Naive B cell (primary cell): ENCODE data around the gene SSBP4. TPM values are rescaled to one million over a fixed set of nuclear protein-coding genes. Genes with fewer than 3 reads are reported as not detected.
"Not testable (repeated sequence)": the region's sequence is repeated elsewhere in the genome, so short reads cannot be mapped to it uniquely, and the experiment has no call there.

Source experiments
- ATAC-seq, 2 donors: fragments of 150-1000 bp; cut with Tn5 transposase; 2 replicates each; pipeline ENCODE4 v1.10.0; 2021; ENCODE audit warnings: low read depth in 2 of 2, mild to moderate bottlenecking in 2 of 2, moderate library complexity in 2 of 2
- DNase-seq: peaks from one replicate; pipeline ENCODE4 v3.0.0; 2022
- H3K27ac Mint-ChIP-seq, 6 donors: one replicate each; pipeline ENCODE4 v1.8.0; 2020 to 2022; ENCODE audit warnings: mild to moderate bottlenecking in 6 of 6, mixed read lengths in 6 of 6, moderate library complexity in 5 of 6, inconsistent platforms in 2 of 6
- H3K27me3 Mint-ChIP-seq, 3 donors: one replicate each; pipeline ENCODE4 v1.8.0; 2021 to 2022; ENCODE audit warnings: mixed read lengths in 3 of 3, mild to moderate bottlenecking in 1 of 3
- H3K36me3 Mint-ChIP-seq, 2 donors: one replicate each; pipeline ENCODE4 v1.8.0; 2020 to 2022; ENCODE audit warnings: mixed read lengths in 2 of 2, inconsistent platforms in 1 of 2, mild to moderate bottlenecking in 1 of 2
- H3K4me1 Mint-ChIP-seq, 3 donors: one replicate each; pipeline ENCODE4 v1.8.0; 2020 to 2022; ENCODE audit warnings: mixed read lengths in 3 of 3, inconsistent platforms in 1 of 3, mild to moderate bottlenecking in 1 of 3, moderate library complexity in 1 of 3
- H3K4me3 Mint-ChIP-seq, 8 donors: one replicate each; pipeline ENCODE4 v1.8.0; 2020 to 2022; ENCODE audit warnings: mild to moderate bottlenecking in 8 of 8, mixed read lengths in 8 of 8, moderate library complexity in 8 of 8, inconsistent platforms in 2 of 8
- H3K9me3 Mint-ChIP-seq, 7 donors: one replicate each; pipeline ENCODE4 v1.8.0; 2020 to 2022; ENCODE audit warnings: mixed read lengths in 7 of 7, mild to moderate bottlenecking in 5 of 7, inconsistent platforms in 2 of 7, moderate library complexity in 1 of 7
- polyA plus RNA-seq, 6 donors: library from polyadenylated mRNA; unstranded; fragments of 300-500 nt; fragmentation: Illumina TruSeq; gene quantifications; one replicate each; pipeline ENCODE4 v1.2.3, GENCODE V29; 2021; ENCODE audit warnings: low read depth in 6 of 6

Gene SSBP4
- polyA plus RNA-seq, 6 donors from 2014 or later = 54.7 to 78.0 (median 61.8) TPM

DNA sequence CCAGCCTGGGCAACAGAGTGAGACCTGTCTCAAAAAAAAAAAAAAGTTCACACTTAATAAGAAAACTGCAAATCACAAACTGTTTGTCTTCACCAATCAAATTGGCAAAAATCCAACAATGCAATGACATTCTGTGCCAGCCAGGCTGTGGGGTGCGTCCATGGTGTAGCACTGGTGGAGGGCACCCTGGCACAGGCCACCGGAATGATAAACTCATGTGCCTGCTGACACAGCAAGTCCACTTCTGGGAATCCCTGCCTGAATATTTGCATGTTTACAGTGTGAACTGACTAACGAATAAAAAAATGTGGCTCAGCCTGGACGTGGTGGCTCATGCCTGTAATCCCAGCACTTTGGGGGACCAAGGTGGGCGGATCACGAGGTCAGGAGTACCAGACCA, 20.2 kb upstream of the SSBP4 start:
- Mint-ChIP-seq H3K4me1 (peaks cover 33 to 72% (median 51%) of the 10 kb centered on the region in 3 donors), H3K36me3 (no peaks in the 10 kb centered on the region), H3K27me3 (no peaks in the 10 kb centered on the region), H3K27ac (no peak overlapping the region), H3K4me3 (peak overlapping the region in 2 of 8 donors; percentile 37 to 59), H3K9me3 (no peaks in the 10 kb centered on the region)
- ATAC-seq = no peak
- DNase-seq = no peak

DNA sequence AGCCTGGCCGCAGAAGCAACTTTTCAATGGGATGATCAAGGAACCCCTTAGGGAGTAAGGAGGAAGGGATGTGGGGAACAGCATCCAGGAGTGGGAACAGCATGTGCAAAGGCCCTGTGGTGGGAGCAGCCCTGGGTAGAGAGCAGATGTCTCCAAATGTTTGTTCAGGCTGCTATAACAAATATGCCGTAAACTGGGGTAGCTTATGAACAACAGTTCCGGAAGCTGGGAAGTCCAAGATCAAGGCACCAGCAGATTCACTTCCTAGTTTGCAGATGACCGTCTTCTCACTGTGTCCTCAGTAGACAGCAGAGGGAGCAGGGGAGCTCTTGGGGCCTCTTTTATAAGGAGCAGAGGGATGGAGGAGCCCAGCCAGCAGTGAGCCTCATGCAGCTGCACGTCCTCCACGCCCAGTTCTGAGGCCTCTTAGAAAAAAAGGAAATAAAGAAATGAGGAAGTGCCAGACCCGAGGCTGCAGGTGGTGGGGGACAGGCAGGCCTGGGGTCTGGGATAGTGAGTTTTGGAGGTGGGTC, 17.6 kb upstream of the SSBP4 start:
- peak; percentile 68 to 76 for ATAC-seq
- peak overlapping the region; percentile 47 to 98 (median 90) for H3K27ac Mint-ChIP-seq
- H3K36me3 Mint-ChIP-seq = no peaks in the 10 kb centered on the region
- no peaks in the 10 kb centered on the region for H3K9me3 Mint-ChIP-seq
- H3K4me3 Mint-ChIP-seq = peak overlapping the region in 7 of 8 donors; percentile 36 to 91 (median 78)
- peaks cover 31 to 49% (median 41%) of the 10 kb centered on the region in 3 donors for H3K4me1 Mint-ChIP-seq
- DNase-seq = no peak
- H3K27me3 Mint-ChIP-seq = no peaks in the 10 kb centered on the region

DNA sequence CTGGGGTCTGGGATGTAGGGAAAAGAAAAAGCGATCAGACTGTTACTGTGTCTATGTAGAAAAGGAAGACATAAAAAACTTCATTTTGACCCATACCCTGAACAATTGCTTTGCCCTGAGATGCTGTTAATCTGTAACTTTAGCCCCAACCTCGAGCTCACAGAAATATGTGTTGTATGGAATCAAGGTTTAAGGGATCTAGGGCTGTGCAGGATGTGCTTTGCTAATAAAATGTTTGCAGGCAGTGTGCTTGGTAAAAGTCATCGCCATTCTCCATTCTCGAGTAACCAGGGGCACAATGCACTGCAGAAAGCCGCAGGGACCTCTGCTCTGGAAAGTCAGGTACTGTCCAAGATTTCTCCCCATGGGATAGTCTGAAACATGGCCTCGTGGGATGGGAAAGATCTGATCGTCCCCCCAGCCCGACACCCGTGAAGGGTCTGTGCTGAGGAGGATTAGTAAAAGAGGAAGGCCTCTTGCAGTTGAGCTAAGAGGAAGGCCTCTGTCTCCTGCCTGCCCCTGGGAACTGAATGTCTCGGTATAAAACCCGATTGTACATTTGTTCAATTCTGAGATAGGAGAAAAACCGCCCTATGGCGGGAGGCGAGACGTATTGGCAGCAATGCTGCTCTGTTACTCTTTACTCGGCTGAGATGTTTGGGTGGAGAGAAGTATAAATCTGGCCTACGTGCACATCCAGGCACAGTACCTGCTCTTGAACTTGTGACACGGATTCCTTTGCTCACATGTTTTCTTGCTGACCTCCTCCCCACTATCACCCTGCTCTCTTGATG, 16.5 kb upstream of the SSBP4 start:
- not testable (repeated sequence) for H3K9me3 Mint-ChIP-seq, DNase-seq, ATAC-seq, H3K36me3 Mint-ChIP-seq, H3K27me3 Mint-ChIP-seq
- H3K27ac Mint-ChIP-seq = peak overlapping the region in 5 of 6 donors; percentile 81 to 98 (median 95)
- H3K4me1 Mint-ChIP-seq = peaks cover 24 to 44% (median 35%) of the 10 kb centered on the region in 3 donors
- peak overlapping the region in 7 of 8 donors; percentile 60 to 90 (median 69) for H3K4me3 Mint-ChIP-seq

DNA sequence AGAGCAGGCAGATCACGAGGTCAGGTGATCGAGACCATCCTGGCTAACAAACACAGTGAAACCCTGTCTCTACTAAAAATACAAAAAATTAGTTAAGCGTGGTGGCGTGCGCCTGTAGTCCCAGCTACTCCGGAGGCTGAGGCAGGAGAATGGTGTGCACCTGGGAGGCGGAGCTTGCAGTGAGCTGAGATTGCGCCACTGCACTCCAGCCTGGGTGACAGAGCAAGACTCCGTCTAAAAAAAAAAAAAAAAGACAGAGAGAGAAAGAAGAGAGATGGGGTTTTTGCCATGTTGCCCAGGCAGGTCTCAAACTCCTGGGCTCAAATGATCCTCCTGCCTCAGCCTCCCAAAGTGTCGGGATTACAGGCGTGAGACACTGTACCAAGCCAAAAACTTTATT, 13.4 kb upstream of the SSBP4 start:
- not testable (repeated sequence) for H3K27me3 Mint-ChIP-seq, DNase-seq

DNA sequence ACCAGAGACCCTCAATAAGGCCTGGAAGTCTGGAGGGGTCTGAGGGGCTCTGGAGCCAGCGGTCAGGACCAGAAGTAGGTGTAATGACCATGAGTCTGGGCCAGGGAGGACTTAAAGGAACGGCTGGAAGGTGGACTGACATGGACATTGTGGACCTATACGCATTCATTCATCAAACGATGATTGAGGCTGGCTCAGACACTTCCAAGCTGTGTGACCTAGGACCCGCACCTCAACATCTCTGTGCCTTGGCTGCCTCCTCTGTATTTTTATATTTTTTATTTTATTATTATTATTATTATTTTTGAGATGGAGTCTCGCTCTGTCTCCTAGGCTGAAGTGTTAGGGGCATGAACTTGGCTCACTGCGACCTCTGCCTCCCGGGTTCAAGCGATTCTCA, 12.4 kb upstream of the SSBP4 start:
- Mint-ChIP-seq H3K27ac (no peak overlapping the region), H3K4me3 (no peak overlapping the region), H3K4me1 (peaks cover 28 to 48% (median 34%) of the 10 kb centered on the region in 3 donors), H3K36me3 (no peaks in the 10 kb centered on the region), H3K9me3 (no peaks in the 10 kb centered on the region), H3K27me3 (peaks cover 0 to 10% (median 9%) of the 10 kb centered on the region in 3 donors)
- no peak for ATAC-seq
- no peak for DNase-seq

More for the DNA sequence above, 13.4 kb upstream of the SSBP4 start:
- peaks cover 31 to 55% (median 43%) of the 10 kb centered on the region in 3 donors for H3K4me1 Mint-ChIP-seq
- not testable (repeated sequence) for H3K27ac Mint-ChIP-seq, H3K9me3 Mint-ChIP-seq, H3K4me3 Mint-ChIP-seq, ATAC-seq, H3K36me3 Mint-ChIP-seq

DNA sequence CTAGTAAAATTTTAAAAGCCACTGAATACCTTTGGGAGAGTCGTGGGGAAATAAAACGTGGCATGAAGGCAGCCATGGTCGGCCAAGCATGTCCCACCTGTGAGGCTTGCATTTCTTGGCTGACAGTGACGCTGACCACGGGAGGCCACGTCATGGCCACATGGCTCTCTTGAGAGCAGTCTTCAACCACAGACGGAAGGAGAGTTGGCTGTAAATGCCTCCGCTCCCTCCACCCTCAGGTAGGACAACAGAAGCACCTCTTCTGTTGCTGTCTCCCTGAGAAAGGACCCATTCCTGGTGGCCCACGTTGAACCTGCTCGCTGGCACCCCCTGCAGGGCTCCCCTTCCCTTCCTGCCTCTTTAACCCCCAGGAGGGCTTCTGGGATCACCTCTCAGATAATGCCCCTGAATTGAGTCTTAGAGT, 11.1 kb upstream of the SSBP4 start:
- Mint-ChIP-seq H3K36me3 (no peaks in the 10 kb centered on the region), H3K27me3 (peaks cover 8 to 23% (median 11%) of the 10 kb centered on the region in 3 donors), H3K4me3 (peak overlapping the region in 3 of 8 donors; percentile 26 to 88 (median 36)), H3K9me3 (no peaks in the 10 kb centered on the region), H3K4me1 (peaks cover 16 to 35% (median 21%) of the 10 kb centered on the region in 3 donors), H3K27ac (peak overlapping the region; percentile 56 to 98 (median 86))
- peak; percentile 89 to 92 for ATAC-seq
- peak; percentile 68 for DNase-seq

DNA sequence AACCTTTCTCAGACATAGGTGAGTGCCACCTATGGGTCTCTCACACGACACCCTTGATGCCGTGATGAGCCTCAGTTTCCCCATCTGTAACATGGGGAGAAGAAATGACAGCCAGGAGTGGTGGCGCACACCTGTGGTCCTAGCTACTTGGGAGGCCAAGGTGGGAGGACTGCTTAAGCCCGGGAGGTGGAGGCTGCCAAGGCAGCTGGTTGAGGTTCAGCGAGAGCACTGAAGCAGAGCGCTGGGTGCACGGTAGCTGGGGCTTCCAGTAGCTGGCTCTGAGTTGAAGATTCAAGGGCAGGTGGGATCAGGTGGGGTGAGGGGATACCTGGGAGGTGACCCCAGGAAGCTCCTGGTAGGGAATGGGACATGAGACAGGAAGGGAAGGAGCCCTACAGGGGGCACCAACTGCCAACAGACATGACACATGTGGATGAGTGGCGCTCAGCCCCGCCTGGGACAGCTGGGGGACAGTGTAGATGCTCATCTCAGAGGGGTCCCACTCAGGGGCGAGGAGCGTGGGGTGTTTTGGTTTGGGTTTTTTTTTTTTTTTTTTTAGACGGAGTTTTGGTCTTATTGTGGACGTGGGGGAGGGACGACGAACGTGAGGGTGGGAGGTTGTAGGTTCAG, 6.5 kb upstream of the SSBP4 start:
- H3K36me3 Mint-ChIP-seq = no peaks in the 10 kb centered on the region
- H3K9me3 Mint-ChIP-seq = no peaks in the 10 kb centered on the region
- DNase-seq (no peak), ATAC-seq (no peak)
- H3K27me3 Mint-ChIP-seq = peaks cover 33 to 64% (median 46%) of the 10 kb centered on the region in 3 donors
- H3K4me1 Mint-ChIP-seq = peaks cover 29 to 47% (median 47%) of the 10 kb centered on the region in 3 donors
- peak overlapping the region in 1 of 8 donors; percentile 42 for H3K4me3 Mint-ChIP-seq
- no peak overlapping the region for H3K27ac Mint-ChIP-seq

DNA sequence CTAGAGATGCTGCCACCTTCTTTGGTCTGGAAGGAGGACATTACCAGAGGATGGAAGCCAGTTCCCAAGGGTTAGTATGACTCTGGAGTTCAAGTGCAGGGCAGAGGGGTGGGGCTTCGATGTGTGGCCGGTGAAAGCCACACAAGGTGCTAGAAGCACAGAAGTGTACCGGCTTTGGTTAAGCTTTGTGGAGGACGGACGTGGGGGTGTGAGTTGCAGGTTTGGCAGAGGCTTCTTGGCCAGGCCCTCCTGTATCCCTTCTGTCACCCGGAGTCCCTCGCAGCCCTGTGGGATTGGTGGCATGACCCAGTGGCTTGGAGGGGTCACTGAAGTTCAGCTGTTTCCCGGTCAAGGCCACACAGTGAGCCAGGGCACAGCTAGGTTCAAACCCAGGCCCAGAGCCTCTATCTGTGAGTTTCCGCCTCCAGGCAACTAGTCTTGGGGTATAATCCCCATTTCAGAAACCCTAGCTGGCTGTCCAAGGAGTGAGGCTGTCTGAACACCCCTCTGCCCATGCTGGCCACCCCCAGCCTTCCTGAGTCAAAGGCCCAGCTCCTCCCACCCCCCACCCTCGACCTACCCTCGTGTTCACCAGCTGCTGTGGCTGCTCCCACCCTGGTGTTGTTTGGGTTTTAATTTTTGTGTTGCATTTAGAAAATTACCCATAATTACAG, 4.6 kb upstream of the SSBP4 start:
- no peak for ATAC-seq
- peak overlapping the region in 1 of 6 donors; percentile 21 for H3K27ac Mint-ChIP-seq
- H3K9me3 Mint-ChIP-seq = no peaks in the 10 kb centered on the region

DNA sequence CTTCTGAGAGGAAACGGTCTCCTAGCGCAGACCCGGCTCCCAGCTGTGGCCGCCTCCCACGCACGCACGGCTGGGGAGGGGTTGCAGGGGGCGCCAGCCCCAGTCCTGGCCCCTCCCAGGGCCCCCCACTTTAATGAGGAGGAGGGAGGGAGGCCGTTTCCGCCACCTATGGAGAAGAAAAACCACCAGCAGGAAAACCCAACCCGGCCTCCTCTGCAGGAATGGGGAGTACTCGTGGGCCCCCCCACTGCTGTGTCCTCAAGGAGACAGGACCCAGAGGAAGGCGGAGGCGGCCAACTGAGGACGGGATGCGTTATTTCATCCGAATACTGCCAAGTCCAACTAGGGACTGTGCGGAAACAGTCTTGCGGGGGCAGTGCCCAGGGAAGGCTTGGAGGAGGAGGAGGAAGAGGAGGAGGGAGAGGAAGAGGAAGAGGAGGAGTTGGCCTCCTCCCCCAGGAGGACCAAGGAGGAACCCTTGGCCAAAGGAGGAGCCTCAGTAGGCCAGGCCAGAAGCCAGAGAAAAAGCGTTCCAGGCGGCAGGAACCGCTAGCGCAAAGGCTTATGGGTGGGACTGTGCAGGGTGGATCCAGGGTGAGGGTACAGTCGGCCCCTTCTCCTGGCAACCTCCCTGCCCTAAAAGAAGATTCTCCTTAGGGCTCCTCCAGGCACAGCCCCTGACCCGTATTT, 3.9 kb upstream of the SSBP4 start:
- peak overlapping the region in 1 of 6 donors; percentile 54 for H3K27ac Mint-ChIP-seq
- no peak for ATAC-seq

More for the DNA sequence above, 4.6 kb upstream of the SSBP4 start:
- Mint-ChIP-seq H3K4me3 (peak overlapping the region in 2 of 8 donors; percentile 25 to 56), H3K4me1 (peaks cover 33 to 51% (median 43%) of the 10 kb centered on the region in 3 donors), H3K27me3 (peaks cover 43 to 77% (median 54%) of the 10 kb centered on the region in 3 donors), H3K36me3 (no peaks in the 10 kb centered on the region)
- DNase-seq = no peak

DNA sequence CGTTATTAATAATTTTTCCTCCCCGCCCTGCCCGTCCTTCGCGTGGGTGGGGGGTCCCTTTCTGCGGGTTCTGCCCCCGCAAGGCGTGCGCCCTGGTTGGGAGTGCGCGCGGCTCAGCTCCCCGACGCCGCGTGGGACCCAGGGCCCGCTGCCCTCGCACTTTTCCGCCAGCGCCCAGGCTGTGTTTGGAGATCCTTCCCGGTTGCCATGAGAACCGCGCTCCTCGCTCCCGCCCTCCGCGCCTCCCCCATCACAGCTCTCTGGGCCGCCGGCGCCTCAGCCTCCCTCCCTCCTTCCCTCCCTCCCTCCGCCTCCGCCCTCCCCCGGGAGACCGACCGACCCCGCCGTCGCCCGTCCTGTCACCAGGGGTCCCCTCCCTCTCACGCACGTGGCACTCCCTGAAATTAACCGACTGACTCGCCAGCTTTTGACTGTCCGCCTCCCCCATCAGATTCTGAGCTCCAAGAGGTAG, 2.4 kb upstream of the SSBP4 start:
- Mint-ChIP-seq H3K27me3 (peaks cover 33 to 73% (median 54%) of the 10 kb centered on the region in 3 donors), H3K4me3 (peak overlapping the region; percentile 66 to 90 (median 74)), H3K36me3 (no peaks in the 10 kb centered on the region), H3K4me1 (peaks cover 38 to 60% (median 54%) of the 10 kb centered on the region in 3 donors), H3K27ac (peak overlapping the region in 4 of 6 donors; percentile 26 to 87 (median 60)), H3K9me3 (no peaks in the 10 kb centered on the region)
- ATAC-seq (peak; percentile 6 to 18), DNase-seq (no peak)

More for the DNA sequence above, 3.9 kb upstream of the SSBP4 start:
- Mint-ChIP-seq H3K27me3 (peaks cover 43 to 82% (median 54%) of the 10 kb centered on the region in 3 donors), H3K9me3 (no peaks in the 10 kb centered on the region), H3K4me3 (peak overlapping the region in 3 of 8 donors; percentile 55 to 76 (median 71)), H3K4me1 (peaks cover 35 to 55% (median 45%) of the 10 kb centered on the region in 3 donors), H3K36me3 (no peaks in the 10 kb centered on the region)
- no peak for DNase-seq

DNA sequence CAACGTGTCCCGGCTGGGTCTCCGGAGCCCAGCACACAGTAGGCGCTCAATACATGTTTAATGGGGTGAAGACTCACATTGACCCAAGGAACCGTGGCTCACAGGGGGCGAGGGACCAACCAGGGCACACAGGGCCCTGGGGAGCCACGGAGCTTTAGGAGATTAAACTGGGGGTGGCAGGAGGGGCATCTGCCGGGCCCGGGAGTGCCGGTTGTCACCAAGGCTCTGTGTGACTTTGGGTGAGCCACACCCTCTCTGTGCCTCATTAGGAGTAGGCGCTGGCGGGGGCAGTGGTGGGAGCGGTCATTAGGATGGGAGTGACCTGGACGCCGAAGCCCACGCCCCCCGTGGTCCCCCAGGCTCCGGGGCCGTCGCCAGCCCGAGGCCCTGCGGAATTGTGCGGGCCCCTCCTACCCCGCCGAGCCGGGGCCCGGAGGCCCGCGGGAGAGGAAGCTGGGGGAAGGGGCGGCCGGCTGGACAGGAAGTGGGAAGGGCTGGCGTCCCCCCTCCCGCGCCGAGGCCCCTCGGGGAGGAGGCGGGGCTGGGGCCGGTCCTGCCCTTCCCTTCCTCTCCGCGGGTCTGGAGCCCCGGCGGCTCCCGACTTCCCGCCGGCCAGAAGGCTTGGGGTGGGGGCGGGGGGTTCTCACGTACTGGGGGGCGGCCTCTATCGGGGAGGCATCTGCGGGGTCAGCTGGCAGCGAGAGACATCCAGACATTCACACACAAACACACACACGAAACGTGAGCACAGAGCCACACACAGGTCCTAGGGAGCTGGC, 1.8 kb upstream of the SSBP4 start:
- H3K4me1 Mint-ChIP-seq = peaks cover 42 to 64% (median 59%) of the 10 kb centered on the region in 3 donors
- no peaks in the 10 kb centered on the region for H3K9me3 Mint-ChIP-seq
- no peak for DNase-seq
- peak overlapping the region in 4 of 6 donors; percentile 26 to 87 (median 60) for H3K27ac Mint-ChIP-seq
- peaks cover 32 to 67% (median 53%) of the 10 kb centered on the region in 3 donors for H3K27me3 Mint-ChIP-seq
- H3K4me3 Mint-ChIP-seq = peak overlapping the region; percentile 66 to 90 (median 88)
- no peaks in the 10 kb centered on the region for H3K36me3 Mint-ChIP-seq
- ATAC-seq = no peak
